Measurements from ENCODE around the gene GPC2.
A peak's percentile ranks its signal among the peaks of the same experiment; 100 is the strongest.
"Not testable (repeated sequence)": the region's sequence is repeated elsewhere in the genome, so short reads cannot be mapped to it uniquely, and the experiment has no call there.

GPC2 gene, protein sequence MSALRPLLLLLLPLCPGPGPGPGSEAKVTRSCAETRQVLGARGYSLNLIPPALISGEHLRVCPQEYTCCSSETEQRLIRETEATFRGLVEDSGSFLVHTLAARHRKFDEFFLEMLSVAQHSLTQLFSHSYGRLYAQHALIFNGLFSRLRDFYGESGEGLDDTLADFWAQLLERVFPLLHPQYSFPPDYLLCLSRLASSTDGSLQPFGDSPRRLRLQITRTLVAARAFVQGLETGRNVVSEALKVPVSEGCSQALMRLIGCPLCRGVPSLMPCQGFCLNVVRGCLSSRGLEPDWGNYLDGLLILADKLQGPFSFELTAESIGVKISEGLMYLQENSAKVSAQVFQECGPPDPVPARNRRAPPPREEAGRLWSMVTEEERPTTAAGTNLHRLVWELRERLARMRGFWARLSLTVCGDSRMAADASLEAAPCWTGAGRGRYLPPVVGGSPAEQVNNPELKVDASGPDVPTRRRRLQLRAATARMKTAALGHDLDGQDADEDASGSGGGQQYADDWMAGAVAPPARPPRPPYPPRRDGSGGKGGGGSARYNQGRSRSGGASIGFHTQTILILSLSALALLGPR

GRCh38 chr7:100177045-100178001 is at the start of gene GPC2, which contains the start of gene STAG3:
GPC2 (minus strand) TSS chr7:100177381; CDS start chr7:100177199, 182 bp downstream.
STAG3 (plus strand) TSS chr7:100177918; CDS start chr7:100180557, 2,639 bp downstream.
- peak; percentile 31; the same call in 1 of the 2 replicates for TF ChIP-seq POLR2A (IDR thresholded peaks at IDR 0.05; ENCODE audit: low read depth, low read length)
- no peak for FAIRE-seq
- DNase-seq (ENCODE audit: insufficient read length, low spot score): peak; percentile 96

DNA sequence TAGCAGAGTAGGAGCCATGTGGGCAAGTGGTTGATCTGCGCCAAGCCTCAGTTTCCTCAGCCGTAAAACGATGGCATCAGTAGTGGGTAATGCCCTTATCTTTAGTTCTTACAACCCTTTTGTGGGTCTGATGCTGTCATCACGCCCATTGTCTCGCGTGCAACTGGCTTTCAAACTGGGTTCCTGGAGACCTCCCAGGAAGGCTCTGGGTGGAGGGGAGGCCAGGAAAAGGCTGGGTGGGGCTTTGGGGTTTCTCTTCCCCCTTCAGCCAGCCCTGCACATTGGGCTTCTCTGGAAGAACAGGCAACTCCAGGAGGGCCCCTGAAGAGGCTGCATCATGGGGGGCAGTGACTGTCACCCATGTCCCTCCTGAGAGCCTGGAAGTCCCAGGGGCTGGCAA is 47.7 kb upstream of the GPC2 start:
- FAIRE-seq; DNase-seq (ENCODE audit: insufficient read length, low spot score): not testable (repeated sequence)

GRCh38 chr7:100223376-100223927 is 46.3 kb upstream of the GPC2 start:
- not testable (repeated sequence) for FAIRE-seq; DNase-seq (ENCODE audit: insufficient read length, low spot score)

DNA sequence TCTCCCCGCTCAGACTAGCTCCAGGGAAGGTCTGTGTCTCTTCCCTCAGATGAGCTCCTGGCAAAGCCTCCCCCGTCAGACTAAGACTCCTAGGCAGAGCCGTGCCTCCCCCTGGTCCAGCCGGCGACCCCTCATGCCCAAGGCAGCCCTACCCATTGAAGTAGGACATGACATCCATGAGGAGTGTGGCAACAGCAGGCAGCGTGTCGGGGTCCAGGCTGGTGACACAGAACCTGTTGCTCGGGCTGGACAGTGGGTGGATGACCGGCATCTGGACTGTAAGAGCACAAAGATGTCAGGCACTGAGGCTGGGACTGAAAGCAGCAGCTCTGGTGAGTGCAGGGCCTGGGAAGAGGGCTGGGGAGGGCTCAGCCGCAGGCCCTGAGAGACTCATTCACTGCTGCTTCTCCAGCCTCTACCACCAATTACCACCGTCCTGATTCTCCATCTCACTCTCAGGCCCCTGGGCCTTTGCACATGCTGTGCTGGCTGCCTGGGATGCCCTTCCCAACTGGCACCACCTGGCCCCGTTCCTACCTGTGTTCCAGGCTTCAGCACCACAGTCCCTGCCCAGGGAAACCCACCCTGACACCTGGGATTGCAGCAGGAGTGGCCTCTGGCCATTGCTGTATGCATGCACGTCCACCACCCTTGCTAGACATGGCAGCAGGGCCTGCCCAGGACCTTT is 45.4 kb upstream of the GPC2 start:
- FAIRE-seq: no peak
- no peak for DNase-seq (ENCODE audit: insufficient read length, low spot score)
- no peak for TF ChIP-seq POLR2A (IDR thresholded peaks at IDR 0.05; ENCODE audit: low read depth, low read length)

GRCh38 chr7:100221767-100222444 is 44.7 kb upstream of the GPC2 start:
- TF ChIP-seq POLR2A (IDR thresholded peaks at IDR 0.05; ENCODE audit: low read depth, low read length): no peak
- FAIRE-seq (no peak), DNase-seq (ENCODE audit: insufficient read length, low spot score) (no peak)

- no peak for TF ChIP-seq POLR2A (IDR thresholded peaks at IDR 0.05; ENCODE audit: low read depth, low read length)
- DNase-seq (ENCODE audit: insufficient read length, low spot score): no peak
- FAIRE-seq: no peak
Observed at GRCh38 chr7:100221231-100221718, 44.1 kb upstream of the GPC2 start.

DNA sequence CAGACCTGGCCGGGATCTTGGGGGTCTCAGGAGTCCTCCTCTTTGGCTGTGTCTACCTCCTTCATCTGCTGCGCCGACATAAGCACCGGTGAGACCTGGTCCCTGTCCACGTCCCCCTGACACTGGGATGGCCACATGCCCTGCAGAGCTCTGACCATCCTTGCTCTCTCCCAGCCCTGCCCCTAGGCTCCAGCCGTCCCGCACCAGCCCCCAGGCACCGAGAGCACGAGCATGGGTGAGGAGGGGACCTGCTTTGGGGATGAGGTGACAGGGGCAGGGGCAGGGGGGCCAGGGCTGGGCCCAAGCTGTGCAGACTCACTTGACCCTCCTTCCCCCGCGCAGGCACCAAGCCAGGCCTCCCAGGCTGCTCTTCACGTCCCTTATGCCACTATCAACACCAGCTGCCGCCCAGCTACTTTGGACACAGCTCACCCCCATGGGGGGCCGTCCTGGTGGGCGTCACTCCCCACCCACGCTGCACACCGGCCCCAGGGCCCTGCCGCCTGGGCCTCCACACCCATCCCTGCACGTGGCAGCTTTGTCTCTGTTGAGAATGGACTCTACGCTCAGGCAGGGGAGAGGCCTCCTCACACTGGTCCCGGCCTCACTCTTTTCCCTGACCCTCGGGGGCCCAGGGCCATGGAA is 43.5 kb upstream of the GPC2 start:
- no peak for DNase-seq (ENCODE audit: insufficient read length, low spot score)
- no peak for TF ChIP-seq POLR2A (IDR thresholded peaks at IDR 0.05; ENCODE audit: low read depth, low read length)
- FAIRE-seq: no peak

- FAIRE-seq; DNase-seq (ENCODE audit: insufficient read length, low spot score): not testable (repeated sequence)
Observed at GRCh38 chr7:100219801-100220585, 42.8 kb upstream of the GPC2 start, which contains the start of gene PVRIG. PVRIG (plus strand) TSS chr7:100219949; CDS start chr7:100219971, 22 bp downstream.

DNA sequence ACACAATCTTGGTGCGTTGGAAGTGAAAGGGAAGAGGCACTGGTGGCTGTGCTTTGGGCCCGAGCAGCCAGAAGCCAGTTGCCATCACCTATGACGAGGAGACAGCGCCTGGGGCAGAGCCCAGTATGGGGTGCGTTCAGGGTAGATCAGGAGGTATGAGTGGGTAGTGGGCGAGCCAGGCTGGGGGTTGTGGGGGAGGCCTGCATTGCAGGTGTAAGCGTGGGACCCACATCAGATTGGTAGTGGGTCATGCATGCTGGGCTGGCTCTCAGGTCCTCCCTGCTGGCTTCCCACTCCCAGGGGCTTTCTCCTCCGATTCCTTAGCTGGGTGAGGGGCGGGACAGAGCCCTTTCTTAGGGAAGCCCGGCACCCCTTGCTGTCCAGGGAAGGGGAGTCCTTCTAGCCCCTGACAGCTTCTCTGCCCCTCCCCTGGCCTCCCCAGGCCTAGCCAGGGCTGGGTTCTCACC is 42.1 kb upstream of the GPC2 start:
- FAIRE-seq (no peak), DNase-seq (ENCODE audit: insufficient read length, low spot score) (no peak)
- TF ChIP-seq POLR2A (IDR thresholded peaks at IDR 0.05; ENCODE audit: low read depth, low read length): no peak

- FAIRE-seq; DNase-seq (ENCODE audit: insufficient read length, low spot score): not testable (repeated sequence)
Observed at GRCh38 chr7:100217934-100218333, 40.8 kb upstream of the GPC2 start.

DNA sequence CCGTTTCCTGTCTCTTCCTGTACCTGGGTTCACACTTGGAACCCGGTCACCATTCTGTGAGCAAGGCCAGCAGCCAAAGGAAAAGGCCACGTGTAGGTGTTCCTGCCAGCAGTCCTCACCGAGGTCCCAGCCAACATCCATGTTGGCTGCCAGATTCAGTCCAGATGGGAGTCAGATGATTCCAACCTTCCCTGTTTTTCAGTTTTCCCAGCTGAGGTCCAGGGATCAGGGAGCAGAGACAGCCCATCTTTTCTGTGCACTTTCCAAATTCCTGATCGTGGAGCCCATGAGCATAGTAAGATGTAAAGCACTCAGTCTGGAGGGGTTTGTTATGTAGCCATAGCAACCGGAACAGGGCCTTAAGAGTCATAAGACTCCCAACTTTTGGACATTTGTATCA is 38.7 kb upstream of the GPC2 start:
- no peak for DNase-seq (ENCODE audit: insufficient read length, low spot score)
- no peak for TF ChIP-seq POLR2A (IDR thresholded peaks at IDR 0.05; ENCODE audit: low read depth, low read length)
- FAIRE-seq: no peak

DNA sequence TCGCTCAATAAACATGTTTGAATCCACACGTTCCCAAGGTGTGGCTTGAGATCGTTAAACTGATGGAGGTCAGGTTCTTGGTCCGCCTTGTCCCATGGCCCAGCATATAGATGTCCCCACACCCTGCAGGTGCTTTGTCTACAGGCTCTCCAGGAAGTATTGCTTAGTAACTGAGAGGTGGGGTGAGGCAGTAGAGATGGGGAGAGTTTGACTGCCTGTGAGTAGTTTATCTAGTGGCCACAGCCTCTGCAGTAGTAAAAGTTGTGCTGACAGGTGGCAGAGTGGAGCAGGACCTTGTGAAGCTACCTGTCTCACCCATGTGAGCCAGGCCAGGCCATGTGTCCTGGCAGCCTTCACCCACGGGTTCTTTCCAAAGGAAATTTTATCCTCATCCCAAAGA is 37.2 kb upstream of the GPC2 start:
- not testable (repeated sequence) for FAIRE-seq; DNase-seq (ENCODE audit: insufficient read length, low spot score)
